Measurements from ENCODE around the gene HSD17B10. TPM values are rescaled to one million over a fixed set of nuclear protein-coding genes. Genes with fewer than 3 reads are reported as not detected.

HSD17B10 gene
- polyA plus RNA-seq, 1 of the 3 experiments (the other 2 are of a cell fraction) = 157 TPM

GRCh38 chrX:53479301-53479700 is 45.1 kb upstream of the HSD17B10 start (continued):
- no peak for TF ChIP-seq CTCF (IDR thresholded peaks at IDR 0.05)
- no peak for TF ChIP-seq FOXM1 (IDR thresholded peaks at IDR 0.05; ENCODE audit: low read depth)
- TF ChIP-seq TAF1 (IDR thresholded peaks at IDR 0.05; ENCODE audit: borderline replicate concordance, low read depth, low read length) = no peak
- TF ChIP-seq USF2 (IDR thresholded peaks at IDR 0.05; ENCODE audit: borderline replicate concordance, low read depth, low read length) = no peak
- no peak for TF ChIP-seq RCOR1 (IDR thresholded peaks at IDR 0.05; ENCODE audit: low read length)

GRCh38 chrX:53476371-53476770 is 42.2 kb upstream of the HSD17B10 start:
- no peaks in the 10 kb centered on the region for H3K9me2 ChIP-seq
- H3K27me3 ChIP-seq (ENCODE audit: insufficient read depth) = peaks cover 11% of the 10 kb centered on the region; the same call in 1 of the 2 replicates
- no peak overlapping the region for H3K4me3 ChIP-seq (ENCODE audit: low read depth in 2 of 2, low read length in 1 of 2)
- no peaks in the 10 kb centered on the region for H3K9me3 ChIP-seq
- no peaks in the 10 kb centered on the region for H4K20me1 ChIP-seq (ENCODE audit: insufficient read depth)
- no peaks in the 10 kb centered on the region for H3K36me3 ChIP-seq (replicated peaks in 1 of 2; ENCODE audit: control insufficient read depth in 1 of 2, insufficient read depth in 2 of 2, low read length in 1 of 2)
- ChIA-PET CTCF (interaction anchor here (0.7 to 8.1 kb wide), 2 partner anchors 161 to 425 kb away, joined by 3 to 180 read pairs; no protein-coding TSS in a partner anchor), POLR2A (no interaction called here)
- no peaks in the 10 kb centered on the region for H3K4me1 ChIP-seq (ENCODE audit: control insufficient read depth in 1 of 2, insufficient read depth in 2 of 2, low read depth in 1 of 2, low read length in 1 of 2)
- DNase-seq = no peak
- no peaks in the 10 kb centered on the region for H3F3A ChIP-seq (replicated peaks; ENCODE audit: insufficient read depth)
- H3K9ac ChIP-seq = no peak overlapping the region
- no peak overlapping the region for H3K27ac ChIP-seq (ENCODE audit: low read depth in 2 of 2, low read length in 1 of 2)
- WGBS (ENCODE audit: low lambda C conversion rate) = 13% methylated on average over 2 of the region's 2 CpGs
- no peak overlapping the region for H2AFZ ChIP-seq (ENCODE audit: low read depth)
- TF ChIP-seq USF2 (IDR thresholded peaks at IDR 0.05; ENCODE audit: borderline replicate concordance, low read depth, low read length) (no peak), FOXM1 (IDR thresholded peaks at IDR 0.05; ENCODE audit: low read depth) (no peak), GABPA (IDR thresholded peaks at IDR 0.05; ENCODE audit: low read depth) (no peak), TEAD4 (IDR thresholded peaks at IDR 0.05; ENCODE audit: borderline replicate concordance, insufficient read depth) (no peak), GATA2 (CRISPR knock-in tag; IDR thresholded peaks at IDR 0.05) (no peak), TCF12 (IDR thresholded peaks at IDR 0.05) (no peak), RXRA (IDR thresholded peaks at IDR 0.05; ENCODE audit: borderline replicate concordance, low read depth) (no peak), NFIC (IDR thresholded peaks at IDR 0.05; ENCODE audit: borderline replicate concordance) (no peak), NRF1 (IDR thresholded peaks at IDR 0.05; ENCODE audit: low read depth, low read length) (no peak)
- TF ChIP-seq, protein P1, sequence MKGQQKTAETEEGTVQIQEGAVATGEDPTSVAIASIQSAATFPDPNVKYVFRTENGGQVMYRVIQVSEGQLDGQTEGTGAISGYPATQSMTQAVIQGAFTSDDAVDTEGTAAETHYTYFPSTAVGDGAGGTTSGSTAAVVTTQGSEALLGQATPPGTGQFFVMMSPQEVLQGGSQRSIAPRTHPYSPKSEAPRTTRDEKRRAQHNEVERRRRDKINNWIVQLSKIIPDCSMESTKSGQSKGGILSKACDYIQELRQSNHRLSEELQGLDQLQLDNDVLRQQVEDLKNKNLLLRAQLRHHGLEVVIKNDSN (IDR thresholded peaks at IDR 0.05; ENCODE audit: borderline replicate concordance, low read depth) = no peak
- TF ChIP-seq, protein P2, sequence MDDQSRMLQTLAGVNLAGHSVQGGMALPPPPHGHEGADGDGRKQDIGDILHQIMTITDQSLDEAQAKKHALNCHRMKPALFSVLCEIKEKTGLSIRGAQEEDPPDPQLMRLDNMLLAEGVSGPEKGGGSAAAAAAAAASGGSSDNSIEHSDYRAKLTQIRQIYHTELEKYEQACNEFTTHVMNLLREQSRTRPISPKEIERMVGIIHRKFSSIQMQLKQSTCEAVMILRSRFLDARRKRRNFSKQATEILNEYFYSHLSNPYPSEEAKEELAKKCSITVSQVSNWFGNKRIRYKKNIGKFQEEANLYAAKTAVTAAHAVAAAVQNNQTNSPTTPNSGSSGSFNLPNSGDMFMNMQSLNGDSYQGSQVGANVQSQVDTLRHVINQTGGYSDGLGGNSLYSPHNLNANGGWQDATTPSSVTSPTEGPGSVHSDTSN (IDR thresholded peaks at IDR 0.05) = no peak
- TF ChIP-seq, protein P3, sequence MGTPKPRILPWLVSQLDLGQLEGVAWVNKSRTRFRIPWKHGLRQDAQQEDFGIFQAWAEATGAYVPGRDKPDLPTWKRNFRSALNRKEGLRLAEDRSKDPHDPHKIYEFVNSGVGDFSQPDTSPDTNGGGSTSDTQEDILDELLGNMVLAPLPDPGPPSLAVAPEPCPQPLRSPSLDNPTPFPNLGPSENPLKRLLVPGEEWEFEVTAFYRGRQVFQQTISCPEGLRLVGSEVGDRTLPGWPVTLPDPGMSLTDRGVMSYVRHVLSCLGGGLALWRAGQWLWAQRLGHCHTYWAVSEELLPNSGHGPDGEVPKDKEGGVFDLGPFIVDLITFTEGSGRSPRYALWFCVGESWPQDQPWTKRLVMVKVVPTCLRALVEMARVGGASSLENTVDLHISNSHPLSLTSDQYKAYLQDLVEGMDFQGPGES (IDR thresholded peaks at IDR 0.05; ENCODE audit: low read depth, low read length) = no peak
- no peak overlapping the region for H3K4me2 ChIP-seq
- no peaks in the 10 kb centered on the region for H3K79me2 ChIP-seq (ENCODE audit: insufficient read depth)
